Measurements from ENCODE around the gene GGA2.
"Not testable (repeated sequence)": the region's sequence is repeated elsewhere in the genome, so short reads cannot be mapped to it uniquely, and the experiment has no call there.

The GGA2 gene

DNA sequence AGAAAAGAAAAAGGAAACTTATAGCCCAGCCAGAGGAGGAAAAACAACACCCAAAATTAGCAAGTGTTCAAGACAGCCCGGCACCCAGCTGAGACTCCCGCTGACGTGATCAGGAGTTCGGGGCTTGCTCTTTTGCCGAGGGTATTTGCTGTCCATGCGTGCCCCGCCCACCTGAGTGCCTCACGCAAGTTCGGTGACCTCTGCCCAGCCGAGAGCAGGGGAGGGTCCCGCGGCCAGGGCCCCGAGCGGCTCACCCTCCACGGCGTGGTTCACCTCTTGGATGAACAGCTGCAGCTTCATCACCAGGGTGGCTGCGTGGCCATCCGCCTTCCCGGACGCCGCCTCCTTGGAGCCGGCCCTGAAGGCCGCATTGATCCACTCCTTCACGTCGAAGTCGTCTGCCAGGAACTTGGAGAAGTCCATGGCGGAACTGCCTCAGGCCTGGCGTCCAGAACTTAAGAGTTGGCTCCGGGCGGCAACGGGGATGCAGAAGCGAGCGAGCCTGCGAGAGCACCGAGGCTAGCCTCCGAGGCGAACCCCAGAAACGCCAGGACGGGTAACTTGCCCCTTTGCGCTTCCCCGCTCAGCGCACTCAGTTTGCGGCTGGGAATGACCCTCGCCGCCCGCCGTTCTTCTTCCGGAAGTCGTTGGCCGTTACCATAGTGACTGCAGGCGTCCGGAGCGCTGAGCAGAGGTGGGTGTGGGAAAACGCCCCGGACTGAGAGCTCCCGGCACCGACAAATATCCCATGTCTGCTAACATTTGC is 57.5 kb downstream of the GGA2 start, which contains the start of gene COG7:
COG7 (minus strand) TSS at position 618 of the 766 bp plus-strand sequence; CDS start at position 423, 195 bp downstream.
- TF ChIP-seq TAF1 (IDR thresholded peaks at IDR 0.05; ENCODE audit: borderline replicate concordance, low read depth, low read length) (0 out of 2 replicates have a peak, but pooled peaks have one; percentile 12), POLR2AphosphoS5 (IDR thresholded peaks at IDR 0.05; ENCODE audit: low read depth, low read length) (0 out of 2 replicates have a peak, but pooled peaks have one; percentile 19), POLR2A (IDR thresholded peaks at IDR 0.05; ENCODE audit: low read depth, low read length) (0 out of 2 replicates have a peak, but pooled peaks have one; percentile 28)
- FAIRE-seq (peak; percentile 84), DNase-seq (ENCODE audit: insufficient read length) (peak; percentile 80)

DNA sequence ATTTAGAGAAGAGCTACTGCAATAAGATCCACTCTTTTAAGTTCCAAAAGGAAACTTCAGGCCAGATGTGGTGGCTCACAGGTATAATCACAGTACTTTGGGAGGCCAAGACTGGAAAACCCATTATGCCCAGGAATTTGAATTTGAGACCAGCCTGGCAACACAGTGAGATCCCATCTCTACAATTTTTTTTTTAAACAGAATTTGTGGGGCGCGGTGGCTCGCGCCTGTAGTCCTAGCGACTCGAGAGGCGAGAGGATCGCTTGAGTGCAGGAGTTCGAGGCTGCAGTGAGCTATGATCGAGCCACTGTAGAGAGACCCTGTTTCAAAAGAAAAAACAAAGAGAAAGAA is 58.1 kb downstream of the GGA2 start:
- DNase-seq (ENCODE audit: insufficient read length) (no peak), FAIRE-seq (no peak)
- TF ChIP-seq POLR2A (IDR thresholded peaks at IDR 0.05; ENCODE audit: low read depth, low read length), result no peak
- no peak for TF ChIP-seq POLR2AphosphoS5 (IDR thresholded peaks at IDR 0.05; ENCODE audit: low read depth, low read length)
- TF ChIP-seq TAF1 (IDR thresholded peaks at IDR 0.05; ENCODE audit: borderline replicate concordance, low read depth, low read length), result no peak

DNA sequence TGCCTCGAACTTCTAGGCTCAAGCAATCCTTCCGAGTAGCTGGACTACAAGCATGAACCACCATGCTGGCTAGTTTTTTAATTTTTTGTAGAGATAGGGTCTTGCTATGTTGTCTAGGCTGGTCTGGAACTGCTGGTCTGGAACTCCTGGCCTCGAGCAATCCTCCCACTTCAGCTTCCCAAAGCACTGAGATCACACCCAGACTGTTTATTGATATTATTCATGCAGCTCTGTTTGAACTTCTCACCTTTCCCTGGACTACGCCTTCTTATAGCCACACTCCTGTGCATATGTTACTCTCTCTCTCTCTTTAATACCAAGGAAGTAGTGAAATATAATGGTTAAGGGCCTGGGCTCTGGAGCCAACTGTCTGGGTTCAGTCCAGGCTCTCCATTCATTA is 61.9 kb downstream of the GGA2 start:
- no peak for DNase-seq (ENCODE audit: insufficient read length)
- TF ChIP-seq POLR2AphosphoS5 (IDR thresholded peaks at IDR 0.05; ENCODE audit: low read depth, low read length) (no peak), POLR2A (IDR thresholded peaks at IDR 0.05; ENCODE audit: low read depth, low read length) (no peak), TAF1 (IDR thresholded peaks at IDR 0.05; ENCODE audit: borderline replicate concordance, low read depth, low read length) (no peak)

DNA sequence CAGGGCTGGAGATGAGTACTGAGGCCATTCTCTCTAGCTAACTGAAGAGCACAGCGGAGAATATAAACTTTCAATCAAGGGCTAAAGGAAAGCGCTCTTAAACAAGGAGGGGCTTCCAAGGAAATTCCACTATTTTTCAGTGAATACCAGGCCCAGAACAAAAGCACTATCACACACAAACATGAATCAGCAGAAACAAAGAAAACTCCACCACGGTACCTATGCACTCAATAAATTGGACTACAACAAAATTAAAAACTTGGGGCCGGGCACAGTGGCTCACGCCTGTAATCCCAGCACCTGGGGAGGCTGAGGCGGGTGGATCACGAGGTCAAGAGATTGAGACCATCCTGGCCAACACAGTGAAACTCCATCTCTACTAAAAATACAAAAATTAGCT is 72.8 kb downstream of the GGA2 start:
- not testable (repeated sequence) for FAIRE-seq; DNase-seq (ENCODE audit: insufficient read length)

More for the DNA sequence above, 61.9 kb downstream of the GGA2 start:
- FAIRE-seq, result no peak

DNA sequence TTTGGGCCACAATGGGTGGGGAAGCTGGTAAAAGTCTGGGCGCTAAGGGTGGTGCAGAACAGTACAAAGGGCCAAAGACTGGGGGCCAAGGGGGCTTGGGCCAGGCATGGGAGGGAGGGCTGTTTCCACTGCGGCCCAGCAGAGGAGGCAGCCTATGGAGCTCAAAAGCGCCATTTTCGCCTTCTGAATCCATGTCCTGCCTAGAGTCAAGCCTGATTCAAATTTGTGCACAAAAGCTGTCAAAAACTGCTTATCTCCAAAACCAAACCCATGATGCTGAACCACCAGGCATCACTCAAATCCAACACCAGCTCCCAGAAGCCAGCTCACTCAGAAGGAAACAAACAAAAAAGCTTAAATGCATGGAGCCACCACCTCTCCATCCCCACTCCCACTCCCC is 73.3 kb downstream of the GGA2 start:
- DNase-seq (ENCODE audit: insufficient read length) (no peak), FAIRE-seq (no peak)
- no peak for TF ChIP-seq TAF1 (IDR thresholded peaks at IDR 0.05; ENCODE audit: borderline replicate concordance, low read depth, low read length)
- no peak for TF ChIP-seq POLR2A (IDR thresholded peaks at IDR 0.05; ENCODE audit: low read depth, low read length)
- TF ChIP-seq POLR2AphosphoS5 (IDR thresholded peaks at IDR 0.05; ENCODE audit: low read depth, low read length), result no peak

DNA sequence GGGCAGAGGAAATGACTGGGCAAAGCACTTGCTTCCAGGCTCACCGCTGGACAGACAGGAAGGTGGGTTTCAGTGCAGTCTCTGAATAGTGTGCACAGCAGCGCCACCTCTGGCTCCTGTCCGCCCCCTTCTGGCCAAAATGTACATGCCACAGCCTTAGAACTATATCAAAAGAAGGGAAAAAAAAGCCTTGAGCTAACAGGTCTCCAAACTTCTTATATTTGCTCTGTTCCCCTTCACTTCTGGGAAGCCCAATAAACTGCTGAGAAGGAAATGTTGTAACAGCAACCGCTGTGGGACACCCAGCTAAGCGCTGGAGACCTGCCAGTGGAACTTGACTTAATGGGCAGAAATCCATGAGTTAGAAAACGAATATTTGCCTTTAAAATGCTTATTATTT is 74.8 kb downstream of the GGA2 start:
- TF ChIP-seq POLR2A (IDR thresholded peaks at IDR 0.05; ENCODE audit: low read depth, low read length), result no peak
- no peak for TF ChIP-seq TAF1 (IDR thresholded peaks at IDR 0.05; ENCODE audit: borderline replicate concordance, low read depth, low read length)
- no peak for TF ChIP-seq POLR2AphosphoS5 (IDR thresholded peaks at IDR 0.05; ENCODE audit: low read depth, low read length)
- DNase-seq (ENCODE audit: insufficient read length) (peak; percentile 43), FAIRE-seq (peak; percentile 75)

DNA sequence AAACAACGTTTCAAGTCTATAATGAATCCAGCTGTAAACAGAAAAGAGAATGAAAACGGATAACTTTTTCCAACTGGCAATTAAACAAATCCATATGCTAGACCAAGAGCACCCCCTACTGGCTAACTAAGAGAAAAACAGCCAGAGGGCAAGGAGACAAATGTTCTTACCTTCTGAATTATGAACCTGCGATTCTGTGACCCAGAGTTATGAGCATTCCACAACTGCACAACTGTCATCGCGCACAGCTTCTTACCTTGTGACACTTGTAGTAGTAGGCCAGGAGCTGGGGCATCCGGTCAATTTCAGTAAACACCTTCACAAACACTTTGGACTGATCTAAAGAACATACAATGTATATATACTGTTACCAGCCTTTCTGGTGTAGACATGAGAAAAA is 75.9 kb downstream of the GGA2 start:
- FAIRE-seq, result peak; percentile 74
- no peak for DNase-seq (ENCODE audit: insufficient read length)
- TF ChIP-seq POLR2AphosphoS5 (IDR thresholded peaks at IDR 0.05; ENCODE audit: low read depth, low read length), result no peak
- no peak for TF ChIP-seq POLR2A (IDR thresholded peaks at IDR 0.05; ENCODE audit: low read depth, low read length)
- TF ChIP-seq TAF1 (IDR thresholded peaks at IDR 0.05; ENCODE audit: borderline replicate concordance, low read depth, low read length), result no peak

DNA sequence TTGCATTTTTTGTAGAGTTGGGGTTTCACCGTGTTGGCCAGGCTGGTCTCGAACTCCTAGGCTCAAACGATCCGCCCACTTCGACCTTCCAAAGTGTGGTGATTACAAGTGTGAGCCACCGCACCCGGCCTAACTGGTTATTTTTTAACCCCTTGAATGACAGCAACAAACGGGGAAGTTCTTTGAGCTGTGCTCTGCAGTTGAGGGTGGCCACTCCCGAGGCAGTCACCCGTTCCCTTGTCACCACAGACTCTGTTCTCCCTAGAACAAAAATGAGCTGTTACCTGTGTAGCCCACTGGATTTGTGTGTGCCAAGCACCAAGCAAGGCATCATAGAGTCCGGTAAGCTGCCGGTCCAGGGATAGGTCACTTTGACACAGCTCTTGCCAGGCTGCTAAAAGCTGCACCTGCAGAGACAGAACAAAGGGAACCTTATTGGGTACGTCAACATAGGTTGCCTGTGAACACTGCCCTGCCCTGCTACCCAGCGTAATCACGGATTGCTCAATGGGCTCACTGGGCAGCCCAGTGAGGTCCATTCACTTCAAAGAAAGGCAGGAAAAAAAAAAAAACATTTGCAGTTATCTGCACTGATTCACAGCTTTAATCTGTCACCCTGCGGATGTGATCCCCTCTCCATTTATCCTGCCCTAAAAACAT is 76.9 kb downstream of the GGA2 start:
- DNase-seq (ENCODE audit: insufficient read length) (no peak), FAIRE-seq (no peak)
- TF ChIP-seq POLR2AphosphoS5 (IDR thresholded peaks at IDR 0.05; ENCODE audit: low read depth, low read length) (no peak), POLR2A (IDR thresholded peaks at IDR 0.05; ENCODE audit: low read depth, low read length) (no peak), TAF1 (IDR thresholded peaks at IDR 0.05; ENCODE audit: borderline replicate concordance, low read depth, low read length) (no peak)

DNA sequence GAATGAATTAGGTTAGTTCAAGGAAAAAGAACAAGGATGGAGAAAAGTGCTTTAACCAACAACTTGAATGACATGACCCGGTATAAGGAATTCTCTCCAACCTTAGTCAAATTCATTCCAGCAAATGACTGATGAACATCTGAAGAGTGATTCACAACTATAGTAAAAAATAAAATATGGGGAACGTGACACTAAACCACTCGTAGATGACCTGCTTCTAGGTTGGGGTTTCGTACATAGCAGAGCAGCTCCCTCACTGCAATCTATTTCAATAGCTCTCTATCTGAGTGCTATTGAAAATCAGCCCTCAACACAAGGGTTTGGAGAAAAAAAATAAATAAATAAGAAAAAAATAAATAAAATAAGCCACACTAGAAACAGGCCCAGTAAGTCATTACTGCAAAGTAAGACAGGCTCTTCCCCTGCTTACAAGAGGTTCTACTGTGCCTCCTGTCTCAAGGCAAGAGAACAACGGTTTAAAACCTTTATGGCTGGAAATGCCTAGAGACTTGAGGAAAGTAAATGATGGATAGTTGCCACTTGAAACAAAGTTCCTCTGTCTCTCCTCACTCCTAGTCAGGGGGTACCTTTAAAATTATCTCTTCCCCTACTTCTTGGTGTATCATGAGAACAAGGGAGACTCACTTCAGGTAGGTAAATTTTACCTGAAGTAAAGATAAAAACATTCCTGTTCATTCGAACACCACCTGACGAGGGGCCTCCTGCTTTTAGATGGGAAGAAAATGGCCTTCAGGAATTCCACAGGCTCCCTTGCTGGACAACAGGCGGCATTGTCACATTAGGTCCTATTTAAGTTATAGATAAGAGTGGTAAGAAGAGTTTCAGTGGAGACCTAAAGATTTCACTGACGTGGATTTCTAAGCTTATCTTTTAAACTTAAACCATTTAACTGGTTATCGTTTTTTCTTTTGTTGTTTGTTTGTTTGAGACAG is 77.8 kb downstream of the GGA2 start:
- TF ChIP-seq POLR2AphosphoS5 (IDR thresholded peaks at IDR 0.05; ENCODE audit: low read depth, low read length), result no peak
- no peak for TF ChIP-seq POLR2A (IDR thresholded peaks at IDR 0.05; ENCODE audit: low read depth, low read length)
- TF ChIP-seq TAF1 (IDR thresholded peaks at IDR 0.05; ENCODE audit: borderline replicate concordance, low read depth, low read length), result no peak
- no peak for DNase-seq (ENCODE audit: insufficient read length)
- no peak for FAIRE-seq

DNA sequence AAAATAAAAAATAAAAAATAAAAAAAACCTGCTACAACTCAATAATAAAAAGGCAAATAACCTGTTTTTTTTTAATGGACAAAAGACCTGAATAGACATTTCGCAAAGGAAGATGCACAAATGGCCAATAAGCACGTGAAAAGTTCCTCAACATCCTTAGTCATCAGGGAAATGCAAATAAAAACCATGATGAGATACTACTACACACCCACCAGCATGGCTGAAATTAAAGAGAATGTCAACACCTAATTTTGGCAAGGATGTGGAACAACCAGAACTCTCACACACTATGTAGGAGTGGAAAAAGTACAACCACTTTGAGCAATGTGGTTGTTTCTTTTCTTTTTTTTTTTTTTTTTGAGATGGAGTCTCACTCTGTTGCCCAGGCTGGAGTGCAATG is 81.9 kb downstream of the GGA2 start:
- DNase-seq (ENCODE audit: insufficient read length), result no peak
- no peak for TF ChIP-seq TAF1 (IDR thresholded peaks at IDR 0.05; ENCODE audit: borderline replicate concordance, low read depth, low read length)
- no peak for TF ChIP-seq POLR2A (IDR thresholded peaks at IDR 0.05; ENCODE audit: low read depth, low read length)
- no peak for TF ChIP-seq POLR2AphosphoS5 (IDR thresholded peaks at IDR 0.05; ENCODE audit: low read depth, low read length)
- no peak for FAIRE-seq

DNA sequence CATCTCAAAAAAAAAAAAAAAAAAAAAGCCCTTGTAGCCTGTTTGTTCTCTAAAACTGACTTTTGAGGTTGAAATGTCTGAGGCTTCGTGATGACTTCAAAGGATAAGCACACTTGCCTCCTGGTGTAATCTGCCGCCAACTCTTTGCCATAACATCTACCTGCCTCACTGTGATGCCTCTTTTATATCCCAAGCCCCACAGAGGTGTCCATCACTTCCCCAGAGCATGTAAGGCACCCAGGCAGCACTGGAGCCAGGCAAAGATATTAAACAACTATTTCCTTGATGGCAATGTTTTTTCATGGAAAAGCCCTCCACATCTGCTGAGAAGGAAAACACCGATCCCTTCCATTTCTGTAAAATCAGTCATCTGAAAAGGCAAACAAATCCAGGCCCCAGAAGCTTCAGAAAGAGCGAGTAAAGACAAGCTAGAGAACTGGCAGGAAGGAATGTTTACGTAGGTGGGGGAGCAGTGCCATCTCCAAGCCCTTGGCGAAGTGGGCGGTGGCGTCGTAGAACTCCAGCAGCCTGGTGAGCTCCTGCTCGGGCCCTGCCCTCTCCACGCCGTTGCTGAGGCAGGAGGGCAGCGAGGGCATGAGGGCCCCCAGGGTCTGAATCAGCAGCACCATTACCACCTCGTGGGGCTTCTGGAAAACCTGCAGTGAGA is 85.9 kb downstream of the GGA2 start:
- FAIRE-seq, result no peak
- TF ChIP-seq POLR2AphosphoS5 (IDR thresholded peaks at IDR 0.05; ENCODE audit: low read depth, low read length) (no peak), POLR2A (IDR thresholded peaks at IDR 0.05; ENCODE audit: low read depth, low read length) (no peak), TAF1 (IDR thresholded peaks at IDR 0.05; ENCODE audit: borderline replicate concordance, low read depth, low read length) (no peak)
- DNase-seq (ENCODE audit: insufficient read length), result no peak
